MM.1S (cell line): ENCODE results near the gene SKIDA1.

Experiments used
- DNase-seq: peaks from one replicate; pipeline ENCODE4 v3.0.0-alpha.2; 2015
- H2AFZ ChIP-seq: fragments of 300-600 bp; sonication (generic); 2 replicates; pipeline ENCODE4 v1.6.0; 2016; ENCODE audit warnings: antibody characterized with exemption, low read length
- H3F3A ChIP-seq: fragments of 300-600 bp; sonication (generic); 2 replicates; pipeline ENCODE4 v1.6.1; 2016; ENCODE audit warnings: mild to moderate bottlenecking, antibody characterized with exemption, low read length, moderate library complexity, mixed read lengths; ENCODE audit not compliant: insufficient read depth
- H3K27ac ChIP-seq: fragments of 300-600 bp; sonication (generic); 2 replicates; pipeline ENCODE4 v1.5.1; 2016; ENCODE audit warnings: mild to moderate bottlenecking, low read length
- H3K27me3 ChIP-seq: fragments of 300-600 bp; sonication (generic); replicated peaks from 2 replicates; pipeline ENCODE4 v1.6.0; 2016; ENCODE audit warnings: low read length; ENCODE audit not compliant: insufficient read depth
- H3K36me3 ChIP-seq: fragments of 300-600 bp; sonication (generic); replicated peaks from 2 replicates; pipeline ENCODE4 v1.6.1; 2016; ENCODE audit warnings: mild to moderate bottlenecking, low read length, mixed read lengths; ENCODE audit not compliant: insufficient read depth
- H3K4me1 ChIP-seq: fragments of 300-600 bp; sonication (generic); 2 replicates; pipeline ENCODE4 v1.6.1; 2016; ENCODE audit warnings: low read length, mixed read lengths
- H3K4me2 ChIP-seq: fragments of 300-600 bp; sonication (generic); 2 replicates; pipeline ENCODE4 v1.6.0; 2016; ENCODE audit warnings: low read depth, low read length
- H3K4me3 ChIP-seq: fragments of 300-600 bp; sonication (generic); 2 replicates; pipeline ENCODE4 v1.5.1; 2016; ENCODE audit warnings: low read length, mixed read lengths
- H3K79me2 ChIP-seq: fragments of 300-600 bp; sonication (generic); 2 replicates; pipeline ENCODE4 v1.6.1; 2016; ENCODE audit warnings: mixed run types, low read length, mixed read lengths
- H3K9ac ChIP-seq: fragments of 300-600 bp; sonication (generic); 2 replicates; pipeline ENCODE4 v1.6.1; 2016; ENCODE audit warnings: low read length, mixed read lengths
- H3K9me2 ChIP-seq: fragments of 300-600 bp; sonication (generic); replicated peaks from 2 replicates; pipeline ENCODE4 v1.6.1; 2016; ENCODE audit warnings: mild to moderate bottlenecking, low read length, mixed read lengths; ENCODE audit not compliant: insufficient read depth
- H3K9me3 ChIP-seq: fragments of 300-600 bp; sonication (generic); replicated peaks from 2 replicates; pipeline ENCODE4 v1.6.1; 2016; ENCODE audit warnings: mild to moderate bottlenecking, low read length, mixed read lengths; ENCODE audit not compliant: insufficient read depth
- H4K20me1 ChIP-seq: fragments of 300-600 bp; sonication (generic); 2 replicates; pipeline ENCODE4 v1.6.1; 2016; ENCODE audit warnings: mild to moderate bottlenecking, low read length, moderate library complexity, mixed read lengths; ENCODE audit not compliant: insufficient read depth
- CTCF ChIP-seq: fragments of 300-600 bp; sonication (generic); IDR thresholded peaks from 2 replicates; pipeline ENCODE4 v1.5.1; 2016; ENCODE audit warnings: antibody characterized with exemption, low read length, mixed read lengths
- EZH2 ChIP-seq: fragments of 300-600 bp; sonication (generic); optimal IDR thresholded peaks from 2 replicates; pipeline ENCODE3; 2017; ENCODE audit warnings: low read depth, mild to moderate bottlenecking, antibody characterized with exemption, low read length, mixed read lengths
- EZH2phosphoT487 ChIP-seq: fragments of 300-600 bp; sonication (generic); IDR thresholded peaks from 2 replicates; pipeline ENCODE4 v1.6.1; 2018; ENCODE audit warnings: antibody characterized with exemption, low read length

The SKIDA1 gene

GRCh38 chr10:21514818-21515351 lies 10.6 kb downstream of the SKIDA1 start:
- Histone ChIP-seq H3K9me2 (no peaks in the 10 kb centered on the region), H3K27ac (no peak overlapping the region), H3K9ac (no peak overlapping the region), H3F3A (peaks cover 14% of the 10 kb centered on the region; the same call in 1 of the 2 replicates), H4K20me1 (no peaks in the 10 kb centered on the region), H3K4me3 (no peak overlapping the region), H3K27me3 (peaks cover 18% of the 10 kb centered on the region), H3K4me2 (no peak overlapping the region), H2AFZ (no peak overlapping the region), H3K79me2 (no peaks in the 10 kb centered on the region), H3K36me3 (no peaks in the 10 kb centered on the region), H3K4me1 (0 out of 2 replicates have a peak, but pooled peaks cover 3% of the 10 kb centered on the region), H3K9me3 (no peaks in the 10 kb centered on the region)
- TF ChIP-seq EZH2 (no peak), EZH2phosphoT487 (no peak), CTCF (no peak)
- DNase-seq = no peak

GRCh38 chr10:21514129-21514817 lies 11.2 kb downstream of the SKIDA1 start:
- peaks cover 9% of the 10 kb centered on the region; the same call in 1 of the 2 replicates for H3F3A ChIP-seq
- no peak for DNase-seq
- no peaks in the 10 kb centered on the region for H3K9me2 ChIP-seq
- H3K4me3 ChIP-seq = no peak overlapping the region
- H3K36me3 ChIP-seq = no peaks in the 10 kb centered on the region
- no peak overlapping the region for H3K27ac ChIP-seq
- peaks cover 18% of the 10 kb centered on the region for H3K27me3 ChIP-seq
- H3K9me3 ChIP-seq = no peaks in the 10 kb centered on the region
- no peaks in the 10 kb centered on the region for H3K4me1 ChIP-seq
- H3K4me2 ChIP-seq = no peak overlapping the region
- no peak for TF ChIP-seq CTCF
- TF ChIP-seq EZH2 = no peak
- TF ChIP-seq EZH2phosphoT487 = no peak
- no peak overlapping the region for H2AFZ ChIP-seq
- no peak overlapping the region for H3K9ac ChIP-seq
- H4K20me1 ChIP-seq = no peaks in the 10 kb centered on the region
- H3K79me2 ChIP-seq = no peaks in the 10 kb centered on the region

- TF ChIP-seq EZH2phosphoT487 (no peak), EZH2 (no peak), CTCF (no peak)
- H3K36me3 ChIP-seq = no peaks in the 10 kb centered on the region
- H3K27ac ChIP-seq = no peak overlapping the region
- no peak for DNase-seq
- H3K4me1 ChIP-seq = no peaks in the 10 kb centered on the region
- H4K20me1 ChIP-seq = no peaks in the 10 kb centered on the region
- H3K9me3 ChIP-seq = no peaks in the 10 kb centered on the region
- peaks cover 9% of the 10 kb centered on the region; the same call in 1 of the 2 replicates for H3F3A ChIP-seq
- H3K9me2 ChIP-seq = no peaks in the 10 kb centered on the region
- H3K79me2 ChIP-seq = no peaks in the 10 kb centered on the region
- H3K9ac ChIP-seq = no peak overlapping the region
- no peak overlapping the region for H3K4me3 ChIP-seq
- no peak overlapping the region for H3K4me2 ChIP-seq
- peaks cover 12% of the 10 kb centered on the region; the same call in 1 of the 2 replicates for H3K27me3 ChIP-seq
- H2AFZ ChIP-seq = no peak overlapping the region
Measured at GRCh38 chr10:21513405-21513788, 12.1 kb downstream of the SKIDA1 start.
